PC-3 (cell line): ENCODE data around the gene CPNE7.

Experiments
- EZH2 ChIP-seq: fragments of 300-600 bp; sonication (generic); IDR thresholded peaks from one replicate; pipeline ENCODE4 v1.6.1; 2017; ENCODE audit warnings: antibody characterized with exemption, mild to moderate bottlenecking, low read length; ENCODE audit not compliant: unreplicated experiment
- TF ChIP-seq, protein P1 (sequence below): fragments of 300-600 bp; sonication (generic); conservative IDR thresholded peaks from 2 replicates; pipeline ENCODE4 v1.5.1; 2017; ENCODE audit warnings: antibody characterized with exemption, low read depth, mild to moderate bottlenecking, low read length

DNA sequence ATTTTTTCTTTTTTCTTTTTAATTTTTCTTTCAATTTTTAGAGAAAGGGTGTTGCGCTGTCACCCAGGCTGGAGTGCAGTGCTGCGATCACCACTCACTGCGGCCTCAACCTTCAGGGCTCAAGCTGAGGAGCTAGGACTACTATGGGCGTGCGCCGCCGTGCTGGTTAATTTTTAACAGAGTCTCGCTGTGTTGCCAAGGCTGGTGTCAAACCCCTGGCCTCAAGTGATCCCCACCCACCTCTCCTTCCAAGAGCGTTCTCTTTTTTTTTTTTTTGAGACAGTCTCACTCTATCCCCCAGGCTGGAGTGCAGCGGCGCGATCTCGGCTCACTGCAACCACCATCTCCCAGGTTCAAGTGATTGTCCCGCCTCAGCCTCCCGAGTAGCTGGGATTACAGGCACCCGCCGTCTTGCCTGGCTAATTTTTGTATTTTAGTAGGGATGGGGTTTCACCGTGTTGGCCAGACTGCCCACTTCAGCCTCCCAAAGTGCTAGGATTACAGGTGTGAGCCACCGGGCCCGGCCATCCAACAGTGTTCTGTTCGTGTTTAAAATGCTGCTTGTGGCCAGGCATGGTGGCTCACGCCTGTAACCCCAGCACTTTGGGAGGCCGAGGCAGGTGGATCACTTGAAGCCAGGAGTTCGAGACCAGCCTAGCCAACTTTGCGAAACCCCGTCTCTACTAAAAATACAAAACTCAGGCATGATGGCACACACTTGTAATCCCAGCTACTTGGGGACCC is 29.6 kb upstream of the CPNE7 start:
- TF ChIP-seq, protein P1, sequence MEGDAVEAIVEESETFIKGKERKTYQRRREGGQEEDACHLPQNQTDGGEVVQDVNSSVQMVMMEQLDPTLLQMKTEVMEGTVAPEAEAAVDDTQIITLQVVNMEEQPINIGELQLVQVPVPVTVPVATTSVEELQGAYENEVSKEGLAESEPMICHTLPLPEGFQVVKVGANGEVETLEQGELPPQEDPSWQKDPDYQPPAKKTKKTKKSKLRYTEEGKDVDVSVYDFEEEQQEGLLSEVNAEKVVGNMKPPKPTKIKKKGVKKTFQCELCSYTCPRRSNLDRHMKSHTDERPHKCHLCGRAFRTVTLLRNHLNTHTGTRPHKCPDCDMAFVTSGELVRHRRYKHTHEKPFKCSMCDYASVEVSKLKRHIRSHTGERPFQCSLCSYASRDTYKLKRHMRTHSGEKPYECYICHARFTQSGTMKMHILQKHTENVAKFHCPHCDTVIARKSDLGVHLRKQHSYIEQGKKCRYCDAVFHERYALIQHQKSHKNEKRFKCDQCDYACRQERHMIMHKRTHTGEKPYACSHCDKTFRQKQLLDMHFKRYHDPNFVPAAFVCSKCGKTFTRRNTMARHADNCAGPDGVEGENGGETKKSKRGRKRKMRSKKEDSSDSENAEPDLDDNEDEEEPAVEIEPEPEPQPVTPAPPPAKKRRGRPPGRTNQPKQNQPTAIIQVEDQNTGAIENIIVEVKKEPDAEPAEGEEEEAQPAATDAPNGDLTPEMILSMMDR, result no peak
- TF ChIP-seq EZH2, result no peak
